ENCODE data around the gene AUP1. TPM values are rescaled to one million over a fixed set of nuclear protein-coding genes. Genes with fewer than 3 reads are reported as not detected.

The AUP1 gene
- total RNA-seq, 1 donor from 2014 or later, result 86.4 TPM

GRCh38 chr2:74496997-74497776, 32.3 kb downstream of the AUP1 start:
- H3K4me3 ChIP-seq (ENCODE audit: low read depth, low read length), result no peak overlapping the region
- no peak for TF ChIP-seq CTCF (conservative IDR thresholded peaks at IDR 0.05; ENCODE audit: low read depth, low read length)
- no peak for DNase-seq (ENCODE audit: low read depth)

- no peak for TF ChIP-seq CTCF (conservative IDR thresholded peaks at IDR 0.05; ENCODE audit: low read depth, low read length)
- H3K4me3 ChIP-seq (ENCODE audit: low read depth, low read length), result no peak overlapping the region
- no peak for DNase-seq (ENCODE audit: low read depth)
Observed at GRCh38 chr2:74495440-74495839, 34.1 kb downstream of the AUP1 start.

GRCh38 chr2:74493546-74493945, 36.0 kb downstream of the AUP1 start:
- TF ChIP-seq CTCF (conservative IDR thresholded peaks at IDR 0.05; ENCODE audit: low read depth, low read length), result no peak
- DNase-seq (ENCODE audit: low read depth), result no peak
- H3K4me3 ChIP-seq (ENCODE audit: low read depth, low read length), result no peak overlapping the region

GRCh38 chr2:74491648-74492544, 37.6 kb downstream of the AUP1 start:
- DNase-seq (ENCODE audit: low read depth), result no peak
- no peak overlapping the region for H3K4me3 ChIP-seq (ENCODE audit: low read depth, low read length)
- no peak for TF ChIP-seq CTCF (conservative IDR thresholded peaks at IDR 0.05; ENCODE audit: low read depth, low read length)

- DNase-seq (ENCODE audit: low read depth), result no peak
- no peak for TF ChIP-seq CTCF (conservative IDR thresholded peaks at IDR 0.05; ENCODE audit: low read depth, low read length)
Observed at GRCh38 chr2:74489906-74490305, 39.6 kb downstream of the AUP1 start.

GRCh38 chr2:74488643-74489481, 40.6 kb downstream of the AUP1 start:
- no peak for TF ChIP-seq CTCF (conservative IDR thresholded peaks at IDR 0.05; ENCODE audit: low read depth, low read length)
- H3K4me3 ChIP-seq (ENCODE audit: low read depth, low read length), result no peak overlapping the region
- DNase-seq (ENCODE audit: low read depth), result no peak

More at GRCh38 chr2:74489906-74490305, 39.6 kb downstream of the AUP1 start:
- H3K4me3 ChIP-seq (ENCODE audit: low read depth, low read length), result no peak overlapping the region
